HEK293 (cell line): Measurements from ENCODE around the gene INO80B.

Experiments used
- CTCF ChIA-PET: fragments of 350-600 bp; formaldehyde crosslinking; extraction: SDS; loops from one replicate; lab custom pipeline; 2021; ENCODE audit warnings: antibody characterized with exemption; lab: Yijun Ruan, JAX
- POLR2A ChIA-PET: fragments of 300-600 bp; formaldehyde crosslinking; extraction: SDS; loops from one replicate; lab custom pipeline; 2020; ENCODE audit warnings: antibody characterized with exemption, inconsistent platforms; lab: Yijun Ruan, JAX
- H3K27ac ChIP-seq: fragments of 200-500 bp; sonication (Bioruptor generic); 2 replicates; pipeline ENCODE4 v1.5.1; 2014; ENCODE audit warnings: low read depth, low read length, control low read depth, inconsistent platforms; ENCODE audit errors: extremely low read depth
- H3K36me3 ChIP-seq, 2 experiments: fragments of 200-500 bp in 1 of 2; sonication (Bioruptor generic) in 1 of 2; 1 replicate in 1 of 2; 2 replicates in 1 of 2; pipeline ENCODE4 v1.5.1; 2014 to 2017; ENCODE audit warnings: inconsistent platforms in 2 of 2, low read length in 2 of 2; ENCODE audit not compliant: control insufficient read depth in 2 of 2, insufficient read depth in 1 of 2
- H3K4me1 ChIP-seq: fragments of 200-500 bp; sonication (Bioruptor generic); 2 replicates; pipeline ENCODE4 v1.5.1; 2014; ENCODE audit warnings: mild to moderate bottlenecking, low read length, inconsistent platforms; ENCODE audit not compliant: control insufficient read depth, insufficient read depth
- H3K4me3 ChIP-seq: 2 replicates; pipeline ENCODE4 v1.5.1; 2011; ENCODE audit warnings: low read depth, mild to moderate bottlenecking, control low read depth, low read length, moderate library complexity
- H3K9me3 ChIP-seq: fragments of 200-500 bp; sonication (Bioruptor generic); 2 replicates; pipeline ENCODE4 v1.5.1; 2014; ENCODE audit warnings: low read depth, low read length, inconsistent platforms; ENCODE audit not compliant: control insufficient read depth, insufficient read depth
- EGR2 ChIP-seq: fragments of 450-650 bp; formaldehyde crosslinking; IDR thresholded peaks from 2 replicates; pipeline ENCODE4 v1.5.1; 2016; ENCODE audit warnings: low read depth, missing biosample characterization, missing genetic modification characterization
- GLI2 ChIP-seq: fragments of 450-650 bp; formaldehyde crosslinking; IDR thresholded peaks from 2 replicates; pipeline ENCODE4; 2017; ENCODE audit warnings: missing biosample characterization, missing genetic modification characterization, low read depth, borderline replicate concordance
- HOXD13 ChIP-seq: sonication (generic); formaldehyde crosslinking; IDR thresholded peaks from 2 replicates; pipeline ENCODE4 v1.8.0; 2022; ENCODE audit warnings: missing genetic modification reagents, borderline replicate concordance
- KLF8 ChIP-seq: fragments of 450-650 bp; formaldehyde crosslinking; IDR thresholded peaks from 2 replicates; pipeline ENCODE4 v1.5.1; 2016; ENCODE audit warnings: missing biosample characterization, missing genetic modification characterization
- SCRT2 ChIP-seq: fragments of 450-650 bp; formaldehyde crosslinking; IDR thresholded peaks from 2 replicates; pipeline ENCODE4 v1.5.1; 2016; ENCODE audit warnings: missing biosample characterization, missing genetic modification characterization
- SP2 ChIP-seq: fragments of 450-650 bp; formaldehyde crosslinking; IDR thresholded peaks from 2 replicates; pipeline ENCODE4 v1.5.1; 2016; ENCODE audit warnings: missing biosample characterization, missing genetic modification characterization
- TCF7L2 ChIP-seq: IDR thresholded peaks from 2 replicates; pipeline ENCODE4 v1.6.1; 2011; ENCODE audit warnings: low read depth, mild to moderate bottlenecking, inconsistent platforms, low read length, moderate library complexity, borderline replicate concordance
- ZFHX2 ChIP-seq: fragments of 450-650 bp; formaldehyde crosslinking; conservative IDR thresholded peaks from 2 replicates; pipeline ENCODE4 v1.5.1; 2016; ENCODE audit warnings: missing biosample characterization, missing genetic modification characterization
- ZNF175 ChIP-seq: fragments of 450-650 bp; formaldehyde crosslinking; IDR thresholded peaks from 2 replicates; pipeline ENCODE4 v1.5.1; 2016; ENCODE audit warnings: missing biosample characterization, missing genetic modification characterization
- ZNF24 ChIP-seq: fragments of 450-650 bp; formaldehyde crosslinking; IDR thresholded peaks from 2 replicates; pipeline ENCODE4 v1.5.1; 2016; ENCODE audit warnings: missing biosample characterization, missing genetic modification characterization
- ZNF433 ChIP-seq: fragments of 450-650 bp; formaldehyde crosslinking; IDR thresholded peaks from 2 replicates; pipeline ENCODE4 v1.5.1; 2016; ENCODE audit warnings: missing biosample characterization, missing genetic modification characterization, low read depth
- ZNF555 ChIP-seq: fragments of 450-650 bp; formaldehyde crosslinking; conservative IDR thresholded peaks from 2 replicates; pipeline ENCODE4 v1.5.1; 2017; ENCODE audit warnings: missing biosample characterization, mild to moderate bottlenecking, missing genetic modification characterization, inconsistent platforms
- ZNF624 ChIP-seq: fragments of 450-650 bp; formaldehyde crosslinking; IDR thresholded peaks from 2 replicates; pipeline ENCODE4 v1.5.1; 2017; ENCODE audit warnings: missing biosample characterization, missing genetic modification characterization
- ZNF664 ChIP-seq: fragments of 450-650 bp; formaldehyde crosslinking; IDR thresholded peaks from 2 replicates; pipeline ENCODE4 v1.5.1; 2016; ENCODE audit warnings: missing biosample characterization, missing genetic modification characterization
- ZNF677 ChIP-seq: fragments of 450-650 bp; IDR thresholded peaks from 2 replicates; pipeline ENCODE4 v1.5.0; 2018; ENCODE audit warnings: missing biosample characterization, mild to moderate bottlenecking, missing genetic modification characterization, moderate library complexity
- TF ChIP-seq, protein P1 (sequence below): fragments of 450-650 bp; formaldehyde crosslinking; IDR thresholded peaks from 2 replicates; pipeline ENCODE4 v1.5.1; 2016; ENCODE audit warnings: missing biosample characterization, missing genetic modification characterization
- TF ChIP-seq, protein P2 (sequence below): fragments of 450-650 bp; formaldehyde crosslinking; IDR thresholded peaks from 2 replicates; pipeline ENCODE4 v1.5.1; 2016; ENCODE audit warnings: missing biosample characterization, missing genetic modification characterization
- TF ChIP-seq, protein P3 (sequence below): fragments of 450-650 bp; formaldehyde crosslinking; IDR thresholded peaks from 2 replicates; pipeline ENCODE4; 2016; ENCODE audit warnings: missing biosample characterization, missing genetic modification characterization

INO80B gene

DNA sequence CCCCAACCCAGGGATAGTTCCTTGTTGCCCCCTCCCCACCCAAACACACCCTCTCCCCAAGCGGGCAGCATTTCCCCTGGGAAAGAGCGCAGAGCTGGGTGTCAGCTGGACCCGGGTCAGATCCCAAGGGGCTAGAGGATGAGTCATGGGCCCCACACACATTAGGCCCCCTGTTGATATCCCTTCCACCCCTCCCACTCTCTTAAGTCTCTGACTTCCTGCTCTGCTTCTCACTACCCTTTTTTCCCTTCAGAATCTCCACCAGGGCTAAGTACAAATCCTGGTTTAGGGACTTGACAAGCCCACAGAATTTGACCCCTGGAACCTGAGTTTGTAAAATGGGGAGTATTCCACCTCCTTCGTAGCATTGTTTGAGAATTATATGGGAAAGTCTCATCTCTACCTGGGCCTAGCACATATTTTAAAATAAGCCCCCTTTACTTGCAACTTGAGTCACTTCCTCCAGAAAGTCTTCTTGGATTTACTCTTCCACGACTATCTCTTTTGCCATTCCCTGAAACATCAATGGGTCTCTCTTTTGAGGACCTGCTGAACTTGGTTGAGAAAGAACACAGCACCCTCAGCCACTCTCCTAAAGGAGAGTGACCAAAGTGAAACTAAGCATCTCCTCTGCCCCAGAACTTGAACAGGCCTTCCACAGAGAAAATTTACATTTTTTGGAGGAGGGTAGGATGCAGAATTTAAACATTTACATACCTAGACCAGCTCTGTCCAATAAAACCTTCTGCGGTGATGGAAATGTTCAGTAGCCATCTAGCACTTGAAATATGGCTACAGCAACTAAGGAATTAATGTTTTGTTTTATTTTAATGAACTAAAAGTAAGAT, 17.8 kb upstream of the INO80B start:
- peaks cover 0 to 49% of the 10 kb centered on the region in 2 experiments; a peak in 2 of 3 replicates for H3K36me3 ChIP-seq
- CTCF ChIA-PET: no interaction called here
- POLR2A ChIA-PET: no interaction called here
- no peak overlapping the region for H3K4me3 ChIP-seq
- no peak overlapping the region for H3K27ac ChIP-seq
- H3K9me3 ChIP-seq: no peaks in the 10 kb centered on the region
- TF ChIP-seq ZNF624 (tag by site-specific recombination): no peak
- 0 out of 2 replicates have a peak, but pooled peaks have one; percentile 11 for TF ChIP-seq ZFHX2 (tag by site-specific recombination)
- TF ChIP-seq ZNF555: no peak
- TF ChIP-seq SCRT2 (tag by site-specific recombination): 0 out of 2 replicates have a peak, but pooled peaks have one; percentile 17
- TF ChIP-seq ZNF664 (tag by site-specific recombination): no peak
- no peak for TF ChIP-seq ZNF24 (tag by site-specific recombination)
- TF ChIP-seq ZNF677: no peak
- TF ChIP-seq, protein P1, sequence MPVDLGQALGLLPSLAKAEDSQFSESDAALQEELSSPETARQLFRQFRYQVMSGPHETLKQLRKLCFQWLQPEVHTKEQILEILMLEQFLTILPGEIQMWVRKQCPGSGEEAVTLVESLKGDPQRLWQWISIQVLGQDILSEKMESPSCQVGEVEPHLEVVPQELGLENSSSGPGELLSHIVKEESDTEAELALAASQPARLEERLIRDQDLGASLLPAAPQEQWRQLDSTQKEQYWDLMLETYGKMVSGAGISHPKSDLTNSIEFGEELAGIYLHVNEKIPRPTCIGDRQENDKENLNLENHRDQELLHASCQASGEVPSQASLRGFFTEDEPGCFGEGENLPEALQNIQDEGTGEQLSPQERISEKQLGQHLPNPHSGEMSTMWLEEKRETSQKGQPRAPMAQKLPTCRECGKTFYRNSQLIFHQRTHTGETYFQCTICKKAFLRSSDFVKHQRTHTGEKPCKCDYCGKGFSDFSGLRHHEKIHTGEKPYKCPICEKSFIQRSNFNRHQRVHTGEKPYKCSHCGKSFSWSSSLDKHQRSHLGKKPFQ (tag by site-specific recombination): no peak
- no peaks in the 10 kb centered on the region; the same call in 1 of the 2 replicates for H3K4me1 ChIP-seq

DNA sequence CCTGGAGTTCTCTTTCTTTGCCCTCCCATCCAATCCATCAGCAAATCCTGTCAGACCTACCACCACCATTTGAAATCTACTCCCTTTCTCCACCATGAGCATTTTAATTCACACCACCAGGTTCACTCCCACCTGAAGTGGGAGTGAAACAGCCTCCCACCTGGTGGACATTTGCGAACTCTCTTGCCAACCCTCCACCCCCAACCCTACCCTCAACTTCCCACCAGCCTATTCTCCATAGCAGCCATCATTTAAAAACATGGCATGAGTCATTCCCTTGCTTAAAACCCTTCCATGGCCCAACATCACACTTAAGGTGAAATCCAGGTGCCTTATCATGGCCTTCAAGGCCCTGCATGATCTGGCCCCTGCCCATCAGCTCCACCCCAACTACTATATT, 16.6 kb upstream of the INO80B start:
- no peak overlapping the region for H3K27ac ChIP-seq
- H3K9me3 ChIP-seq: no peaks in the 10 kb centered on the region
- ChIA-PET CTCF (interaction anchor here (0.6 to 2.5 kb wide), 2 partner anchors 12 to 36 kb away, joined by 3 to 6 read pairs; no protein-coding TSS in a partner anchor), POLR2A (interaction anchor here (0.9 kb wide), 1 partner anchor 17 kb away, joined by 3 read pairs; the partner anchor contains the start of gene INO80B)
- H3K36me3 ChIP-seq: peaks cover 0 to 42% of the 10 kb centered on the region in 2 experiments; a peak in 2 of 3 replicates
- no peaks in the 10 kb centered on the region; the same call in 1 of the 2 replicates for H3K4me1 ChIP-seq
- peak; percentile 88 for TF ChIP-seq EGR2 (tag by site-specific recombination)
- TF ChIP-seq ZFHX2 (tag by site-specific recombination): peak; percentile 81
- TF ChIP-seq KLF8 (tag by site-specific recombination): no peak
- H3K4me3 ChIP-seq: no peak overlapping the region

DNA sequence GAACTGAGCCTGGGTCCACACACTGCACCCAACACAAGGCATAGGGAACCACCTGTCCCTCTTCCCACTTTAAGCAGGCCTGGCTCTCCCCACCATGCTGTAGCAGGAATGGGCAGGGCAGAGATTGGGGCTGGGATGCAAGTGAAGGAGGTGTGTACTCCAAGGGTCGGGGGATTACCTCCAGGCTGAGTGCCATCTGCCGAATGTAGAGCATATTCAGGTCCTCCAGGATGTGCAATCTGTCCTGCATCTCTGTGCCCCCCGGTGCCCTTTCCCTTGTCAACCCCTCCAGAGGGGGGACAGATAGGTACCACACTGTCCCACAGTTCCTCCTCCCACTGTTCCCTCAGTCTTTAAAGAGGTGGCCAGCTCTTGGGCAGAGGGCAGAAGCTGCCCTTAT, 15.5 kb upstream of the INO80B start:
- ChIA-PET CTCF (interaction anchor here (0.9 to 2.5 kb wide), 4 partner anchors 11 to 39 kb away, joined by 3 to 6 read pairs (median 4); no protein-coding TSS in a partner anchor), POLR2A (interaction anchor here (1.1 to 2.4 kb wide), 6 partner anchors 14 to 91 kb away, joined by 4 to 40 read pairs (median 11); partner anchors contain the start of genes AUP1, C2orf81, CCDC142 and HTRA2)
- Histone ChIP-seq H3K36me3 (peaks cover 0 to 42% of the 10 kb centered on the region in 2 experiments; a peak in 2 of 3 replicates), H3K4me1 (peaks cover 5% of the 10 kb centered on the region), H3K4me3 (no peak overlapping the region), H3K27ac (no peak overlapping the region), H3K9me3 (no peaks in the 10 kb centered on the region)
- no peak for TF ChIP-seq HOXD13 (CRISPR knock-in tag)
- TF ChIP-seq, protein P2, sequence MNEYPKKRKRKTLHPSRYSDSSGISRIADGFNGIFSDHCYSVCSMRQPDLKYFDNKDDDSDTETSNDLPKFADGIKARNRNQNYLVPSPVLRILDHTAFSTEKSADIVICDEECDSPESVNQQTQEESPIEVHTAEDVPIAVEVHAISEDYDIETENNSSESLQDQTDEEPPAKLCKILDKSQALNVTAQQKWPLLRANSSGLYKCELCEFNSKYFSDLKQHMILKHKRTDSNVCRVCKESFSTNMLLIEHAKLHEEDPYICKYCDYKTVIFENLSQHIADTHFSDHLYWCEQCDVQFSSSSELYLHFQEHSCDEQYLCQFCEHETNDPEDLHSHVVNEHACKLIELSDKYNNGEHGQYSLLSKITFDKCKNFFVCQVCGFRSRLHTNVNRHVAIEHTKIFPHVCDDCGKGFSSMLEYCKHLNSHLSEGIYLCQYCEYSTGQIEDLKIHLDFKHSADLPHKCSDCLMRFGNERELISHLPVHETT: no peak
- no peak for TF ChIP-seq ZNF433 (tag by site-specific recombination)
- no peak for TF ChIP-seq GLI2
- no peak for TF ChIP-seq SP2 (tag by site-specific recombination)
- no peak for TF ChIP-seq TCF7L2
- TF ChIP-seq ZNF175 (tag by site-specific recombination): no peak
- TF ChIP-seq, protein P3, sequence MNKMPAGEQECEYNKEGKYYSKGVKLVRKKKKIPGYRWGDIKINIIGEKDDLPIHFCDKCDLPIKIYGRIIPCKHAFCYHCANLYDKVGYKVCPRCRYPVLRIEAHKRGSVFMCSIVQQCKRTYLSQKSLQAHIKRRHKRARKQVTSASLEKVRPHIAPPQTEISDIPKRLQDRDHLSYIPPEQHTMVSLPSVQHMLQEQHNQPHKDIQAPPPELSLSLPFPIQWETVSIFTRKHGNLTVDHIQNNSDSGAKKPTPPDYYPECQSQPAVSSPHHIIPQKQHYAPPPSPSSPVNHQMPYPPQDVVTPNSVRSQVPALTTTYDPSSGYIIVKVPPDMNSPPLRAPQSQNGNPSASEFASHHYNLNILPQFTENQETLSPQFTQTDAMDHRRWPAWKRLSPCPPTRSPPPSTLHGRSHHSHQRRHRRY (tag by site-specific recombination): no peak
